Left forelimb (tissue), 1 donor: Measurements from ENCODE around the gene NRROS.

Source experiments
- DNase-seq: peaks from one replicate; pipeline ENCODE4 v3.0.0-alpha.2; 2018; ENCODE audit warnings: low spot score

NRROS gene

DNA sequence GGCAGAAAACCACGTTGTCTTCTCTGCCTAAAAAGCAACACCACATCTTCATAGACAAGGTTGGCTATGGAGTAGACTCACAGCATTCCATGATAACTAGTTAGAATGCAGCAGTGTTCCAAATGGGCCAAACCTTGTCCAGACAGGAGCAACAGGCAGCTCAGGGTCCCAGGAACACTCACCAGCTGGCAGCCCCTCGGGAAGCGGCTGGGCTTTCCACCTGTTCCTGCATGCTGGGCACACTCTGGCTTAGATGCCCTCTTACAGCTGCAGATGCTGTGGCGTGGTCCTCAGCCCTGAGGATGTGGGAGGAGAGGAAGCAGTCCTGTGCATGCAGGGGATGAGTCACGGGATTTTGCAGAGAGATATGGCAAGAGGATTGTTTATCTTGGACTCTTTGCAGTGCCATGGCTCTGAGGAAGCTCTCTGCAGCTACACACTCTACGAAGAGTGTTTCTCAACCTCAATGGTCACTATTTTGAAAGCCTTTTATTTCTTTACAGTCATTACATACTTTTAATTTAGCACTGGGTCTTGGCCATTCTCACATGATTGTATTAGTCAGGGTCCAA lies 11.3 kb downstream of the NRROS start:
- no peak for DNase-seq

DNA sequence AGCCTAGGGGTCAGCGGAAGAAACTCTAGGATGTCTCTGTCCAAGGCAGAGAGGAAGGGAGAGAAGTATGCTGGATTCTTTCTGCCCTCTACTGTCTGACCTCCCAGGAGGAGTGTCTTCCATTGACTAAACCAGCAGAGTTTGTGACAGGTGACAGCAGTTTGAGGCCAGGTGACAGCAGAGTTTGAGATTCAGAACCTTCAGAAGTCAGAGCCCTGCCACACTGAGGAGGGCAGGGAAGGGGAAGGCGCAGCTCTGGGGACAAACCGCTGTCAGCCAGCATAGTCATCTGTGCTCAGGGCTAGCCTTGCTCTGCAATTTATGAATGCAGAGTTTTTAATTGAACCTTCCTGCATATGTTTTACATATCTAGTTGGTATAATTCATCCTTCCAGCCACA lies 12.3 kb downstream of the NRROS start:
- no peak for DNase-seq

DNA sequence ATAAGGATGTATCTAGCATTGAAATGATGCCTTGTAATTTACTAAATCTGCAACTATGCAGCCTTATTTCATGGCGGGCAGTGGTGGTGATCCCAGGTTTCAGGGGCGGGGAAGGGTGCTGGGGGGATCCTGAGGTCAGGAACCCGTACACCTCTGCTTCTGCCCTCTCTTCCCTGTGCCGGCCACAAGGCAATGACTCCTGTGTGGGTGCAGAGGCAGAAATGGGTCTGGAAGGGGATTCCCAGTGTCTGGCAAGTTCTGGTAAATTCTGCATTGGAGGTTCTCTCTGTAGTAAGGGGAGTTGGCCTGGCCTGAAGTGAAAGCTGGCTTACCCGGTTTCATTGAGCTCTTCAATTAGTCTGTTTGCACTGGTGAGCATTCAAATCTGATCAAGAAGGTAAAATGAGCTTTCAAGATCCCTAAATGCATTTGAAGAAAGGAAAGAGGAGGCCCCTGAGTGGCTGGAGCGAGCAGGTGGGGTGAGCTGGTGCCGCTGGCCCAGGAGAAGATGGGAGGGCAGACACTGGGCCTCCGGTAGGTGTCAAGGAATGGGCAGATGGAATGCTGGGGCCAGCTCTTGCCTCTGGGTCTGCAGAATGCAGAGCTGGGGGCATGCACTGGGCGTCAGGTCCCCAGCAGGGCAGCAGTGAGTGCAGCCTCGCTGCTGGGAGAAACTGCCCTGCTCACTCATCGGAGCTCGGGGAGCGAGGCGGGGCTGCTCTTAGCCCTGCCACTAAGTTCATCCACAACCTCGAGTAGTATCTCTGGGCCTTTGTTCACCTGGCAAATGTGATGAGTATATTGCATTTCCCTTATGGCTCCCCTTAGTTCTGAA lies 13.7 kb downstream of the NRROS start:
- no peak for DNase-seq

DNA sequence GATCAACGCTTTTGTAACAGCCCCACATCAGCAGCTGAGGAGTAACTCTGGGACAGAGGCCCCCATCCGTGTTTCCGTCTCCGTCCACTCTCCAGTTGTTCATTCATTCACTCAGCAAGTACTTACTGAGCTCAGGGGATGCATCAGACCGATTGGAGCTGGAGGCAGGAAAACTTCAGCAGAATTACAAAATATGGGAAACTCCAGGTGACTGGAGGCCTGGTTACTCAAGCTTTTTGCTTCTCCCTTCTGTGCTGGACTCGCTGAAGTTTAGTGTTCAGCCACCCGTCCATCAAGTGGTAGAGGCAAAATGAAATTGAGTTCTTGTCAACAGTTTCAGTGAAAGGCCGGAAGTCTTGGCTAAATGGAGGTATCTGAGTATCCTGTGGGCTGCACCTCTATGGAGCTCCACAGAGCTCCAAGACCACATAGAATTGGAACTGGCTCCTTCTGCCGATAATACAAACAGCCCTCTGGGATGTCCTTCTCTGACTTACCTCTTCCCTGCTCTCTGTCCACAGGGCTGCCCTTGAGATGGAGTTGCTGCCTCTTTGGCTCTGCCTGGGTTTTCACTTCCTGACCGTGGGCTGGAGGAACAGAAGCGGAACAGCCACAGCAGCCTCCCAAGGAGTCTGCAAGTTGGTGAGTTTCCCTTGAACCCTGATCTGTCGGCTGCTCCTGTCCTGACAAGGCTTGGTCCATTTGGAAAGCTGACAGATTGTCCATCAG lies 14.7 kb downstream of the NRROS start:
- no peak for DNase-seq

DNA sequence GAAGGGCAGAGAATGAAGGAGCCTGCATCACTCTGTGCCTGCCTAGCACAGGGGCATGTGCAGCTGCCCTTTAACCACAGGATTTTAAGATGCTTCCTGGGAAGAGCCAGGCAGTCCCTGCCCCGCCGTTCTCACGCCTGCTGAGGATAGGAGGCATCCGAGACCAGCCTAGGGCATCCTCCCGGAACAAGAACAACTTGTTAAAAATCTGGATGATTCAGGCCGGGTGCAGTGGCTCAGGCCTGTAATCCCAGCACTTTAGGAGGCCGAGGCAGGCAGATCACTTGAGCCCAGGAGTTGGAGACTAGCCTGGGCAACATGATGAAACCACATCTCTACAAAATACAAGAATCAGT lies 15.2 kb downstream of the NRROS start:
- no peak for DNase-seq

DNA sequence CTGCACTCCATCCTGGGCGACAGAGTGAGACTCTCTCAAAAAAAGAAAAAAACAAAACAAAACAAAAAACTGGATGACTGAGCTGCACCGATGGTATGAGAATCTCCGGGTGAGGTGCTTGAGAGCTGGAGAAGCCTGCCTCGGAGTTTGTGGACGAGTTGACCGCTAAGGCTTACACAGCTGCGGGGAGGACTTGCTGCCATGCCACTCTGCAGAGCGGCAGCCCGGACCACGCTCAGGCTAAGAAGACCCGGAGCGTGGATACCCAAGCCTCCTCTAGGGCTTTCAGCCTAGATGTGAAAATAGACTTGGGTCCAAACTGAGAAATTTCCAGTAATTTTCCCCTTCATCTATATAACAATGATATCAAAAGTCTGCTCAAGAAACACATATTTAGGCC lies 16.0 kb downstream of the NRROS start:
- DNase-seq, result no peak

DNA sequence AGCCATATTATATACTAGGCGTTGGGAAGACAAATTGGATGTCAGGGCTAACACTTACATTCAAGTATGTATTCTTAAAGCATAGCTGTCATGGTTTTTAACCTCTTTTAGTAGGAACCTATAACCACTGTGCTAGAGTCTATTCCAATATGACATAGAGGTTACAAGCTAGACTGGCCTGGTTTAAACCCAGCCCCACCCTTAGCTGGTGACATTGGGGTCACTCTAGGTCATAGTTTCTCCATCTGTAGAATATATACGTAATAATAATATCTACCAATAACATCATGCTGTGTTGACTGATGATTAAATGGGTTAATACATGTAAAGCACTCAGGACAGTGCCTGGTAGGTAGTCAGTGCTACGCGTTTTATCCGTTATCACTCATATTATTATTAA lies 16.7 kb downstream of the NRROS start:
- no peak for DNase-seq

DNA sequence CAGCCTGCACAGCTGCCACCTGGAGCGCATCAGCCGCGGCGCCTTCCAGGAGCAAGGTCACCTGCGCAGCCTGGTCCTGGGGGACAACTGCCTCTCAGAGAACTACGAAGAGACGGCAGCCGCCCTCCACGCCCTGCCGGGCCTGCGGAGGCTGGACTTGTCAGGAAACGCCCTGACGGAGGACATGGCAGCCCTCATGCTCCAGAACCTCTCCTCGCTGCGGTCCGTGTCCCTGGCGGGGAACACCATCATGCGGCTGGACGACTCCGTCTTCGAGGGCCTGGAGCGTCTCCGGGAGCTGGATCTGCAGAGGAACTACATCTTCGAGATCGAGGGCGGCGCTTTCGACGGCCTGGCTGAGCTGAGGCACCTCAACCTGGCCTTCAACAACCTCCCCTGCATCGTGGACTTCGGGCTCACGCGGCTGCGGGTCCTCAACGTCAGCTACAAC lies 20.4 kb downstream of the NRROS start:
- no peak for DNase-seq

DNA sequence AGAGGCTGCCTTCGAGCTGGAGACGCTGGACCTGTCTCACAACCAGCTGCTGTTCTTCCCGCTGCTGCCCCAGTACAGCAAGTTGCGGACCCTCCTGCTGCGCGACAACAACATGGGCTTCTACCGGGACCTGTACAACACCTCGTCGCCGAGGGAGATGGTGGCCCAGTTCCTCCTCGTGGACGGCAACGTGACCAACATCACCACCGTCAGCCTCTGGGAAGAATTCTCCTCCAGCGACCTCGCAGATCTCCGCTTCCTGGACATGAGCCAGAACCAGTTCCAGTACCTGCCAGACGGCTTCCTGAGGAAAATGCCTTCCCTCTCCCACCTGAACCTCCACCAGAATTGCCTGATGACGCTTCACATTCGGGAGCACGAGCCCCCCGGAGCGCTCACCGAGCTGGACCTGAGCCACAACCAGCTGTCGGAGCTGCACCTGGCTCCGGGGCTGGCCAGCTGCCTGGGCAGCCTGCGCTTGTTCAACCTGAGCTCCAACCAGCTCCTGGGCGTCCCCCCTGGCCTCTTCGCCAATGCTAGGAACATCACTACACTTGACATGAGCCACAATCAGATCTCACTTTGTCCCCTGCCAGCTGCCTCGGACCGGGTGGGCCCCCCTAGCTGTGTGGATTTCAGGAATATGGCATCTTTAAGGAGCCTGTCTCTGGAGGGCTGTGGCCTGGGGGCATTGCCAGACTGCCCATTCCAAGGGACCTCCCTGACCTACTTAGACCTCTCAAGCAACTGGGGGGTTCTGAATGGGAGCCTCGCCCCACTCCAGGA lies 21.1 kb downstream of the NRROS start:
- DNase-seq, result no peak

DNA sequence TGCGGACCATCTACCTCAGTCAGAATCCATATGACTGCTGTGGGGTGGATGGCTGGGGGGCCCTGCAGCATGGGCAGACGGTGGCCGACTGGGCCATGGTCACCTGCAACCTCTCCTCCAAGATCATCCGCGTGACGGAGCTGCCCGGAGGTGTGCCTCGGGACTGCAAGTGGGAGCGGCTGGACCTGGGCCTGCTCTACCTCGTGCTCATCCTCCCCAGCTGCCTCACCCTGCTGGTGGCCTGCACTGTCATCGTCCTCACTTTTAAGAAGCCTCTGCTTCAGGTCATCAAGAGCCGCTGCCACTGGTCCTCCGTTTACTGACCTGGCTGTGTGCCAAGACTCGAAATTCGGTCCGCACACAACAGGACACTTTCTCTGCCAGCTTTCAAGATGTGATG lies 21.9 kb downstream of the NRROS start:
- DNase-seq, result no peak

DNA sequence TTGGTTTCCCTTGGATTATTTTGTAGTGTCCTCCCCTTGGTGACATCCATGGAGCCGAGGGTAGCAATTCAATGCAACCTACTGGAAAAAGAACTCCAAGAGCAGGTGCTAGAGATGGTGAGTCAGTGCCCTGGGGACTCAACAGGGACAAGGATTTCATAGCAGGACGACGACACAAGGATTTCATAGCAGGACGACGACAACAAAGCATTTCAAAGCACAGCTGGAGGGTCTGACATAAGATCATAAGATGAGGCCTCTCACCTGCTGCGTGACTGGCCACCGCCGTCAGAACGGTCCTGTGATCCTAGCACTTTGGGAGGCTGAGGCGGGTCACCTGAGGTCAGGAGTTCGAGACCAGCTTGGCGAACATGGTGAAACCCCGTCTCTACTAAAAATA lies 22.5 kb downstream of the NRROS start:
- DNase-seq, result no peak

DNA sequence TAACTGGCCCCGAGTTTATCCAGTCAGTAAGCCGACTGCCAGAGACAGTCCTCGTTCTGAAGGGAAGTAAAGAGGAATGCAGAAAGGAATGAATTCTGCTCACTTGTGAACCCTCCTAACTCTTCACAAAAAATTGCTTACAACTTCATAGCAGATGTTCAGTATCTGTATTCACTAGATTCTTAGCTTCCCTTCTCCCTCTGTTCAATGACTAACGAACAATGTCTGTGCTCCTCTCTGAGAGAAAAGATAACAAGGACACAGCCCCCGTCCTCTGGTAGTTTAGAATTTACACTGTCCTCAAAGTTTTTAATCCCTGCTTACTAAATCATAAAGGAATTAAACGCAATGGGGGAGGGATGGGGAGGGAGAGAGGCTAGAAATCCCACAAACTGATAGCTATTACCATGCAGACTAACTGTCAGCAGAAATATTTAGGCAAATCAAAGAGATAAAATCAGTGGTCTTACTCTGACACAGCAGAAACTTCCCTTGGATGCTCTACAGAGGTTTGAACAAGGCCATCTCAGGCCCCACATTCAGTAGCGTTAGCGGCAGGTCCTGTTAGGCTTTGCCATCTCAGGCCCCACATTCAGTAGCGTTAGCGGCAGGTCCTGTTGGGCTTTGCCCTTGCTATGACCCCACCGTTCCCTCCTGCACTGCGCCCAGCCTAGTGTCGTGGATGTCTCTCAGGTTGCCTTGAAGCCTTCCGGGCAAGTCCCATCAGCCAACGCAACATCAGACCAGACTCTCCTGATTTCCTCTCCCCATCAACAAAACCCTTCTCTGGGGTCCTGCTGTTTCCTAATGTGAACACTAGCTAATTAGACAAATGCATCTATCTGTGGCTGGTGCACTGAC lies 23.4 kb downstream of the NRROS start:
- no peak for DNase-seq

DNA sequence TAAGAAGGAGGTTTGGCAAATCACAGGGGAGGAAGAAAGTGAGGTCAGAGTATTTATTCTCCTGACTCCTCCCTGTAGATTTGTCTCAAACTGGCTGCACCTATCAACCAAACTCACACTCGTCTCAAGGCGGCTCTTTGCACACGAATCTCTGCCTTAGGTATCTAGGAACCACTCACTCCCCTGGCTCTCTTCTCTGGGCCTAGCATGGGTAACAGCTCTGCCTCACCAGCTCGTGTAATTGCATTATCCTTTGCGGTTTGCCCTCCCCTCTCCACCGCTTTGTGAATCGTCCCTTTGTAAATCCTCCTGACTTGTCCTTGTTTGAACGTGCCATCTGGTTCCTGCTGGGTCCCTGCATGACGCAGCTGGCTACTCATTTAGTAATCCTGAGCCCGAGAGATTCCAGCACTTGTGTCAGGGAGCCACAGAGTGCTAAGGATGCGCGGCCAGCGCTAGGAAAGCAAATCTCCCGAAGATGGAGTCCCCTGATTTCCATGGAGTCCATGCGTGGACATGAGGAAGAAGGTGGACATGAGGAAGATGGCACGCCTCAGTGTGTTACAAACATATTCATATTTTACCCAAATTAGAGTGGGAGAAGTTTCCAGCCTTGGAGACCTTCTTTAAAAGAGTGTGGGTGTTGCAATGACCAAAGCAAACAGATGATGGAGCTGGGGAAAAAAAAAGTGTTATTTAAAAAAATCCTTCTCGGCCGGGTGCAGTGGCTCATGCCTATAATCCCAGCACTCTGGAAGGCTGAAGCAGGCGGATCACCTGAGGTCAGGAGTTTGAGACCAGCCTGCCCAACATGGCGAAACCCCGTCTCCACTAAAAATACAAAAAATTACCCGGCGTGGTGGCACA lies 26.7 kb downstream of the NRROS start:
- no peak for DNase-seq

DNA sequence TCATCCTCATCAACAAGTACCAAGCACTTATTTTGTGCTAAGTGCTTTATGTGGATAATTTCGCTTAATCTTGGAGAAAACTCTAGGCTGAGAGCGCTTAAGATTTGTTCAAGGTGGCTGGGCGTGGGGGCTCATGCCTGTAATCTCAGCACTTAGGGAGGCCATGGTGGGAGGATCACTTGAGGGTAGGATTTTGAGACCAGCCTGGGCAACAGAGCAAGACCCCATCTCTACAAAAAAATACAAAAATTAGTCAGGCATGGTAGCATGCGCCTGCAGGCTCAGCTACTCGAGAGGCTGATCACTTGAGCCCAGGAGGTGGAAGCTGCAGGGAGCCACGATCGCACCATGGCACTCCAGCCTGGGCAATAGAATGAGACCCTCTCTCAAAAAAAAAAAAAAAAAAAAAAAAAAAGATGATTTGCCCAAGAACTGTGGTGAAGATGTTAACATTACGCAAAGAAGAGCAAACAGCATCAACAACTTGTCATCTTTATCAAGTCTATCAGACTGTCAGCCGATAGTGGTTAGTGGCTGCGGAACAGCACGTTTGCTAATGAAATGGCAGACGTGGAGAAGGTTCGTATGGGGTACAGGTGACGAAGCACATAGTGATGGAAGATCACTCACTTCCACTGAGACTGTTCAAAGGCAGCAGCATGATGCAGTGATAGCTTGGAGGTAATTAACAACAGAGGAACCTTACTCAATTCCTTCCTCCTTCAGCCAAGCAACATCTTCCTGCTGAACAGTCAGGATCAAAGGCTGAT lies 27.7 kb downstream of the NRROS start:
- no peak for DNase-seq

DNA sequence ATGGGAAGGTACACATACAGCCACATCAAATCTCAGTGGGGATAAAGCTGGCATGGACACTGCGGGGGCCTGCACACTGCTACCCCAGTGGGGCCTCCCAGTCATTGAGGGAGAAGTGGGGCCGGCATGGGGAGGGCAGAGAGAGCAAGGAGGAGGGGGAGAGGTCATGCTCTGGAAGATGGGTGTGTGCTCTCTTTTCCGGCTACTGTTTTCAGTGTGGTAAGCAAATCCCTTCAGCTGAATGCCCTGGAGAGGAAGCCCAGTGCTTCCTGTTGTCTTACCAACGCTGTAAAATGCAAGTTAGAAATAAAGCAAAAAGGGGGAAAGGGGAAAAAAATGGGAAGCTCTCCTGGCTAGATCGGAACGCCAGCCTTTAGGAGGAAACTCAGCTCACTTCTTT lies 30.8 kb downstream of the NRROS start:
- no peak for DNase-seq

DNA sequence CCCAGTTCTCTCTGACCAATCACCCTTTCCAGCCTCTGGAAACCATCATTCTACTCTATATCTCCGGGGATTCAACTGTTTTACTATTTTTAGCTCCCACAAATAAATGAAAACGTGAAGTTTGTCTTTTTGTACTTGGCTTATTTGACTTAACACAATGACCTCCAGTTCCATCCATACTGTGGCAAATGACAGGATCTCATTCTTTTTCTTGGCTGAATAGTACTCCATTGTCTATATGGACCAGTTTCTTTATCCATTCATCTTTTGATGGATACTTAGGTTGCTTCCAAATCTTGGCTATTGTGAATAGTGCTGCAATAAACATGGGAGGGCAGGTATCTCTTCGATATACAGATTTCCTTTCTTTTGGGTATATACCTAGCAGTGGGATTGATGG lies 34.1 kb downstream of the NRROS start:
- no peak for DNase-seq

DNA sequence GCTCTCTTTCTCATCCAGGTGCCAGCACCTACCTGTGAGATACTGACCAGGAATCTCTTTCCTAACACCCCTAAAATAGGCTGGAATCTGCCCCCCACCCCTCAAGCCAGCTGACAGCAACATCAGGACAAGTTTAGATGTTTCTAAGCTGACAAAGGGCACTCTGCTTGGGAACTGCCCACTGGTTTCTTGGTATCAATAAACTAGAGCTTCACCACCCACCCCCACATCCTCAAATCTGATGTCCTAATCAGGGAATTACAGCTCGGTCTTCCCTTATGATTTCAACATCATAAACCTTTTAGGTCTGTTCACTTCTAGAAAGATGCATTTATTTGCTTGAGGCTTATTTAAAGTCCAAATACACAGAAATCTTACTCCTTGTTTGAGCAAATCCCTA lies 37.9 kb downstream of the NRROS start:
- DNase-seq, result no peak

DNA sequence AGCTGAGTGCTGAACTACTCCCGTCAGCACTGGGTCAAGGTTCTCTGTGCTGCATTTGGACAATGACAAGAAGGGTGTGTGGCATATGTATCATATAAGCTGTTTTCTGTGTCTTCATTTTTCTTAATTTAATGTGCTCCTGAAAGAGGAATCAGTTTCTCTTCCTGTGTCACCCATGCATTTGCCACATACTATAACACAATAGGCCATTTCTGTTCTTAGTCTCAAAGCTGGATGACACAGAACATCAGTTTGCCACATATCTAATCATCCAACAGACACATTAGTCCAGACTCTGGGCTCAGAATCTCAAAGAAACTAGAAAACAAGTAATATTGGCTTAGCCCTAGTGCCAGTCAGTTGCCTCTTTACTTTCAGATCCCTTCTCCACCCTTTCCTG lies 38.4 kb downstream of the NRROS start:
- DNase-seq, result no peak

DNA sequence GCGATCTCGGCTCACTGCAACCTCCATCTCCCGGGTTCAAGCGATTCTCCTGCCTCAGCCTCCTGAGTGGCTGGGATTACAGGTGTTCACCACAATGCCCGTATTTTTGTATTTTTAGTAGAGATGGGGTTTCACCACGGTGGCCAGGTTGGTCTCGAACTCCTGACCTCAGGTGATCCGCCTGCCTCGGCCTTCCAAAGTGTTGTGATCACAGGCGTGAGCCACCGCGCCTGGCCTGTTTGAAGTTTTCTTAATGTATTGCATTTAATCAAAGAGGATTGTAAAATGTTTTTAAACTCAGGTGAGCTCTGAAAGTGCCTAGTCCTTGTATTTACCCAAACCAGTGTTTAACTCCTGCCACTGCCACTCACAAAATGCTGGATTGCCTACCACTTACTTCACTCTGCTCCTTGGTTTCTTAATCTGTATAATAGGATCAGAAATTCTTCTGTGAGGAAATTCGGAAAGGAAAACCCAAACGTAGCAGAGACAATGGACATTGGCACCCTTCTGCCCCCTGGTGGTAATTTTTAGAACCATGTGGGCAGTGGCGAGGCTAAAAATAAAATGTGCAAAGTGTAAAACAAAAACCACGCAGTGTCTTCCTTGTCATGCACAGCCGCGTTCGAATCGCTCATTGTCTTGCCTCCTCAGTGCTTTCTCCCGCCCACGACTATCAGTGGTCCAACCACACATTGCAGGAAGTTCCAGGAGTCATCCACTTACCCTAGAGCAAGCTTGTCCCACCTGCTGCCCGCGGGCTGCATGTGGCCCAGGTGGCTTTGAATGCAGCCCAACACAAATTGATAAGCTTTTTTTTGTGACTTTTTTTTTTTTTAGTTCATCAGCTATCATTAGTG lies 45.3 kb downstream of the NRROS start:
- DNase-seq, result no peak
